Activated CD8-positive, alpha-beta memory T cell treated with anti-CD3 and anti-CD28 coated beads, Interleukin-2, amount 10 ng/mL, durations not matched to agents 7 days and 5 days (primary cell): ENCODE data around the gene GPR62. TPM values are rescaled to one million over a fixed set of nuclear protein-coding genes. Genes with fewer than 3 reads are reported as not detected.

ENCODE experiments used
- ATAC-seq: fragments of 150-1000 bp; cut with Tn5 transposase; one replicate; pipeline ENCODE4 v1.10.0; 2021; ENCODE audit warnings: moderate library complexity
- CTCF ChIA-PET: fragments of 350-600 bp; sonication (Branson Sonifier 250); formaldehyde crosslinking; loops from one replicate; lab custom pipeline; 2021; ENCODE audit warnings: antibody characterized with exemption; lab: Charles Lee
- DNase-seq: peaks from one replicate; pipeline ENCODE4 v3.0.0-alpha.2; 2020
- H3K27ac Mint-ChIP-seq: one replicate; pipeline ENCODE4 v1.8.0; 2021; ENCODE audit warnings: mild to moderate bottlenecking, mixed read lengths
- H3K27me3 Mint-ChIP-seq: one replicate; pipeline ENCODE4 v1.8.0; 2021; ENCODE audit warnings: mixed read lengths
- H3K36me3 Mint-ChIP-seq: one replicate; pipeline ENCODE4 v1.8.0; 2021; ENCODE audit warnings: mild to moderate bottlenecking, mixed read lengths
- H3K4me1 Mint-ChIP-seq: one replicate; pipeline ENCODE4 v1.8.0; 2021; ENCODE audit warnings: mixed read lengths
- H3K4me3 Mint-ChIP-seq: one replicate; pipeline ENCODE4 v1.8.0; 2021; ENCODE audit warnings: mild to moderate bottlenecking, moderate library complexity, mixed read lengths
- H3K9me3 Mint-ChIP-seq: one replicate; pipeline ENCODE4 v1.8.0; 2022; ENCODE audit warnings: low read depth, mixed read lengths
- total RNA-seq, 2 experiments: library from RNA; stranded (reverse); gene quantifications; one replicate each; pipeline ENCODE4 v1.2.3, GENCODE V29; 2021

GPR62 gene
- total RNA-seq, 2 experiments from 2014 or later, result not detected

DNA sequence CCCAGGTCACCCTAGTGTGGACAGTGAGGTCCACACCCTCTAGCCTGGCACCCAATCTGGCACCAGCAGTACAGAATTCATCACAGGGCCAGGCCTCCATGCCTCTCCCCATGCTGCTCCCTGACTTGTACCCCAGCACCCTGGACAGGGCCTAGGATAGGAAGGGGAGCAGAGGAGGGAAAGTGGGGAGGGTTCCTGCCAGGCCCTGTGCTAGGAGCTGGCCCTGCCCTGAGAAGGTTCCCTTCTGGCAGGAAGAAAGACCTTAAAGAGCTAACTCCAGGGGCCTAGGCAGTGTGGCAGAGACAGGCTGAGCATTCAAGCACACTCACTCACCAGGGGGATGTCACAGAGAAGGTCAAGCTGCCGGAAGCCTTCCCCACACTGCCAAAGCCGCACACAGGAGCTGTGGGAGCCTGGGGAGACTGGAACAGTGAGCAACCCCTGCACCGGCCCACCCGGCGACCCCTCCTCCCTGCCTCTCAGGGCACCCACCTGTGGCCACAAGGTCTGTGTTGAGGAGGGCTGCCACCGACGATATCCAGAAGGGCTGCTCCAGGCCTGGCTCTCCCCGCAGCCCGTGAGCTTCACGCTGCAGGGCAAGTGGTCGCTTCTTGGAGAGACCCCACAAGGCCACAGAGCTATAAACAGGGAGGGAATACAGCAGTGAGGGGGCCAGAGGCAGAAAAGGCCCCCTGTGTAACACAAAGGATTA lies 20.9 kb upstream of the GPR62 start:
- DNase-seq (no peak), ATAC-seq (no peak)
- peaks cover 15% of the 10 kb centered on the region for H3K4me1 Mint-ChIP-seq
- no peak overlapping the region for H3K27ac Mint-ChIP-seq
- no peaks in the 10 kb centered on the region for H3K27me3 Mint-ChIP-seq
- CTCF ChIA-PET, result no interaction called here
- no peaks in the 10 kb centered on the region for H3K9me3 Mint-ChIP-seq
- H3K4me3 Mint-ChIP-seq, result no peak overlapping the region
- peaks cover 25% of the 10 kb centered on the region for H3K36me3 Mint-ChIP-seq

DNA sequence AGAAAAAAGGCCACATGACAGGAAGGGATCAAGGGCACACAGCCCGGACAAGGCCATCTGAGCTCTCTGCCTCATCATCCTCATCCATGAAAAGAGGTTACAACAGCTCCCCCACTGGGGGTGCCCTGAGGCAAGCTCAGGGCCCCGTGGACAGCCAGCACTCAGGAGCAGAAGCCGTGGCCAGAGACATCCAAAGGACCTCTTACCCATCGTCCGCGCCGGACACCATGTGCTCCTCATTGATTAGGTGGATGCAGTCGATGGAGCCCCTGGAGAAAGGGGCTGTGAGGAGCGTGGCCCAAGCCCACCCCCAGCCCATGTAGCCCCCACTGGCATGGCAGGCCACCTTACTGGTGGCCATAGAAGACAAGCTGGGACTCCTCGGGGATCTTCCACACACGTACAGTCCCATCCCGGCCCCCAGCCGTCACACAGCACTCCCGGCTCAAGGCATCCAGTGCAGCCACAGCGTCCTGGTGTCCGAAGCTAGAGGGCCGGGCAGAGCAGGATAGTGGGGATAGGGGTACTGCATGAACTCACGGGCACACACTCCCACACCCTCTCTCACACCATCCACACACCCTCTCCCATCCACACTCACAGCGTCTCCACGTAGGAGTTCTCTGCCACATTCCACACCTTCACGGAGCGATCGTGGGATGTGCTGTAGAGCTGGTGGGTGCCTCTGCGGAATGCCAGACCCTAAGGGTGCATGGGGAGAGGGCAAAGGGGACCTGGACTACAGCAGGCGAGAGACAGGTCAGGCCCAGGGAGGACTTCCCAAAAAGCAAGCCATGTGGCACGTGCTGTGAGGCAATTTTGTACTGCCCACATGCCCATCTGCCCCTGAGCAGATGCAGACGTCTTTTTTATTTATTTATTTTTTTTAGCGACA lies 19.9 kb upstream of the GPR62 start:
- Mint-ChIP-seq H3K36me3 (peaks cover 24% of the 10 kb centered on the region), H3K27ac (no peak overlapping the region), H3K27me3 (no peaks in the 10 kb centered on the region), H3K4me1 (peaks cover 22% of the 10 kb centered on the region), H3K4me3 (no peak overlapping the region), H3K9me3 (no peaks in the 10 kb centered on the region)
- DNase-seq (no peak), ATAC-seq (no peak)
- CTCF ChIA-PET, result no interaction called here

DNA sequence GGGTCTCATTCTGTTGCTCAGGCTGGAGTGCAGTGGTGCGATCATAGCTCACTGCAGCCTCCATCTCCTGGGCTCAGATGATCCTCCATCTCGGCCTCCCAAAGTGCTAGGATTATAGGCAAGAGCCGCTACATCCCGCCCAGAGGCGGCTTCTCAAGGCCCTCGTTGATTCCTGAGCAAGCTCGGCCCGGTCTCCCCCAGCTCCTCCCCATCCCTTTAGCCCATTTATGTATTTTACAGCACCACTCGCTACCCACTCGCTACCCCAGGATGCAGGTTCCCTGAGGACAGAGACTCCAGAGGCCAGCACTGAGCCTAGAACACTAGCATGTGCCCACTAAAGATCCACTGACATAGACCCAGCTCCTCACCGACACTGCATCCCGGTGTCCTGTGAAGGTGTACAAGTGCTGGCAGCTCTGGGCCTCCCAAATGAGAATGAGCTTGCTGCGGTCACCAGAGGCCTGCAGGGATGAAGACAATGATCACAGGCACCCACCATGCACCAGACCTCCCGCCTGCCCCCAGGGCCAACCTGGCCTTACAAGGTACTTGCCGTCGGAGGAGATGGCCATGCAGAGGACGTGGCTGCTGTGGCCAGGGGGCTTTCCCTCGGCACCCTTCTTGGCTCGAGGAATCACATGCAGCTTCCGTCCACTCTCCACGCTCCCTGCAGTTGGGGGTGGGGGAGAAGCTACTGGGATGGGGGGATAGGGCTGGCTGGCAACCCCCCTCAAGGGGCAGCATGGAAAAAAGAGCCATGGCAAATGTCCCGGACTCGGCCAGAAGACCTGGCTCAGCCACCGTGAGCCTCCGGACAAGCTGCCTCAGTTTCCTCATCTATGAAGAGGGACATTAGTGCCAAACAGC lies 19.1 kb upstream of the GPR62 start:
- CTCF ChIA-PET, result no interaction called here
- ATAC-seq (no peak), DNase-seq (no peak)
- Mint-ChIP-seq H3K27me3 (no peaks in the 10 kb centered on the region), H3K27ac (no peak overlapping the region), H3K9me3 (no peaks in the 10 kb centered on the region), H3K4me3 (no peak overlapping the region), H3K36me3 (peaks cover 25% of the 10 kb centered on the region), H3K4me1 (peaks cover 31% of the 10 kb centered on the region)

DNA sequence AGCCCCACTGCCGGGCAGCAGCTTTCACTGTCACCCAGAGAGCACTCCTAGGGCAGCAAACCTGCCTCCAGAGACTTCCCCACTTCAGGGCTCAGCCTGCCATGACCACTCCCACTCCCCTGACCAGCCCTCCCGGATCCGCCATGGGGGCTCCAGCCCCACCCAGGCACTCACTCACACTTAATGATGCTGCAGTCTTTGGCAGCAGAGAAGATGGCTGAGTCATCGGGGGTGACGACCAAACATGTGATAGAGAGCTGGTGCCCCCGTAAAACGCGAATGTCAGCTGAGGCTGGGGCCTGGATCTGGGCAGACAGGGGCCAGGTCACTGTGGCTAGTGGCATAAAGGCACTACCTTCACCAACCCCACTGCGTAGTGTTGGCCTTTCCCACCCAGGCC lies 18.2 kb upstream of the GPR62 start:
- no peak overlapping the region for H3K27ac Mint-ChIP-seq
- no peak overlapping the region for H3K4me3 Mint-ChIP-seq
- peaks cover 23% of the 10 kb centered on the region for H3K36me3 Mint-ChIP-seq
- H3K4me1 Mint-ChIP-seq, result peaks cover 33% of the 10 kb centered on the region
- CTCF ChIA-PET, result interaction anchor here (0.7 kb wide), 1 partner anchor 251 kb away, joined by 3 read pairs; no protein-coding TSS in a partner anchor
- ATAC-seq (no peak), DNase-seq (no peak)
- no peaks in the 10 kb centered on the region for H3K27me3 Mint-ChIP-seq
- no peaks in the 10 kb centered on the region for H3K9me3 Mint-ChIP-seq

DNA sequence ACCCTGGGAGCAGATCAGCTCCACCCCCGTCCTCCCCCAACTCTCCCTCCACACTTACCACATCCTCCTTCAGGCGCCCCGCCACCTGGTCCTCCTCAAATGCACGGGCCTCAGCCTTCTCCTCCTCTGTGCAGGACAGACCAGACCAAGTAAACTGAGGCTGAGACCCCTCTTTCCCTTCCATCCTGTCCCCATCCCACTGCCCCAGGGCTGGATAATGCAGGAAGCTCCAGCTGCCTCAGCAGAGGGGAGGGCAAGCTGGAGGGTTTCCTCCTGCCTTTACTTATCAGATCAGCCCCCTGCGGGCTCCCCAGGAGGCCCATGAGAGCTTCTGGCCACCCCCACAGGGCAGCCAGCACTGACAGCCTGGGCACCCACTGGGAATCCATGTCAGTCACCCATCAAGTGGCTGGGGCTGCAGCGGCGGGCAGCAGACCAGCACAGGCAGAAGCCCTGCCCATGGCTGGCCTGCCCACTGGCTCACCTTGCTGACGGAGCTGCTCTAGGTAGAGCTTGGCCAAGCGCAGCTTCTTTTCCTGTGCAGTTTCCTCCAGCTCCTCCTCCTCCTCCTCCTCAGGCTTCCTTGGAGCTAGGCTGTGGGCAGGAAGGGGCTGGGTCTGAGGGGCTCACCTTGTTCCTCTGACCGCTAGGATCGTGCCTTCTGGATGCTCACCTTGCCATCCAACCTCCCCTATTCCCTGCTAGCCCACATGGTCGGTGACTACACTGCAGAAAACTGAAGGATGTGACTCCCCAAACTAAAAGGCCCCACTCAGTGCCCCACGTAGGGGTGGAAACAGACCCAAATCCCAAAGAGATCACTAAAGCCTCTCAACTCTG lies 17.4 kb upstream of the GPR62 start:
- Mint-ChIP-seq H3K36me3 (peaks cover 23% of the 10 kb centered on the region), H3K4me1 (peaks cover 41% of the 10 kb centered on the region), H3K27me3 (no peaks in the 10 kb centered on the region), H3K27ac (peak overlapping the region; percentile 54), H3K9me3 (no peaks in the 10 kb centered on the region), H3K4me3 (no peak overlapping the region)
- no peak for ATAC-seq
- CTCF ChIA-PET, result interaction anchor here (1.4 kb wide), 1 partner anchor 36 kb away, joined by 4 read pairs; the partner anchor contains the start of gene ABHD14B
- DNase-seq, result no peak

DNA sequence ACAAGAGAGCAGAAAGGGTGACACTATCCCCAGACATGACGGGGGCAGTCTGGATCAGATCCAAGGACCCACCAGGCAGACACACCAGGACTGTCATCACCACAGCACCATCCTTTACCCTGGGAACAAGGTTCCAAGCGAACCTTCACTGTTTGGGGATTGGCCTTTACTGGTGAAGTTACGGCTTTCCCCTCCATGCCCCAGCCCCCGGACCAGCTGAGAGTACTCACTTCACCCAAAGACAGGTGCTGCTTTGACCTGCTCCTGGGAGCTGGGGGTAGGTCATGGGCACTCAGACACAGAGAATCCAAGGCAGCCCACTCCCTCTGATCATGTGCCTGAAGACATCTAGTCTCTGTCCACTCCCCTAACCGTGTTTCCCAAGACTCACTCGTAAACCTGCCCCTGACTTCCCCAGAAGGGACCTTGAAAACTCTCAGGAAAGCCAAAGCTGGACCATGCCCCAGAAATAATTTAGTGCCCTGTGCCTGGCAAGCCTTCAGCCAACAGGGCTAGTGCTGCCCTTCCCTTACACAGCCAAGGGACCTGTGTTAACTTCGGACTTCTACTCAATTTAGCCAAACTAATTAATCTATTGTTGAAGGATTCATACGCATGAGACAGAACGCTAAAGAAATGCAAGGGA lies 16.3 kb upstream of the GPR62 start:
- ATAC-seq (no peak), DNase-seq (no peak)
- CTCF ChIA-PET, result interaction anchor here (1.4 kb wide), 1 partner anchor 35 kb away, joined by 4 read pairs; the partner anchor contains the start of gene ABHD14B
- Mint-ChIP-seq H3K4me1 (peaks cover 46% of the 10 kb centered on the region), H3K4me3 (no peak overlapping the region), H3K27me3 (no peaks in the 10 kb centered on the region), H3K27ac (no peak overlapping the region), H3K36me3 (peaks cover 21% of the 10 kb centered on the region), H3K9me3 (no peaks in the 10 kb centered on the region)

DNA sequence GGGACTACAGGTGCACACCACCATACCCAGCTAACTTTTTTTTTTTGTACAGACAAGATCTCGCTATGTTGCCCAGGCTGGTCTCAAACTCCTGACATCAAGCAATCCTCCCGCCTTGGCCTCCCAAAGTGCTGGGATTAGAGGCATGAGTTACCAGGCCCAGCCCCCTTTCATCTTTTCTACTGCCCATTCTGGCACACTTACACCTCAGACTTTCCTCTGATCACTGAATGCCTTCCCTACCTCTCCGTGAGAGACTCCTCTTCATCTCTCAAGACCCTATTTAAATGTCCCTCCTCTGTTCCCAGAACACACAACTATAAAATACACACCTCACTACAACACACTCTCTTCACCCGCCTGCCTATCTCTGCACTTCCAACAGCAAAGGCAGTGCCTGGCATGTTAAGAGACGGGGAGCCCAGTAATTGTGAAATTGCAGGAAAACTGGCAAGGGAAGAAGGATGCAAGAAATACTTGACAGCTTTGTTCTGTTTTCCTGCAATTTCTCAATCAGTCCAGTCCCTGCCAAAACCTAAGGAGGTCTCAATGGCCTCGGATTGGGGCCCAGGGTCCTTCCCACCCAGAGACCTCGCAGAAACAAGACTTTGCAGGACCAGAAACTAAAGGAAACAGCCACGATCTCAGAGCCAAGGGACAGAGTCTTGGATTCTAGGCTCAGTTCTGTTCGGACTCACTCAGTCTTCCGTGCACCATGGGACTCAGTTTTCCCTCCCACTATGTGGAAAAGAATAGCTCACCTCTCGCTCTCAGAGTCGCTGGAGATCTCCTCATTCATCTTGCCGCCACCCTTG lies 14.3 kb upstream of the GPR62 start:
- no peaks in the 10 kb centered on the region for H3K9me3 Mint-ChIP-seq
- DNase-seq (peak; percentile 39), ATAC-seq (no peak)
- H3K27ac Mint-ChIP-seq, result peak overlapping the region; percentile 66
- H3K4me3 Mint-ChIP-seq, result peak overlapping the region; percentile 80
- H3K27me3 Mint-ChIP-seq, result no peaks in the 10 kb centered on the region
- CTCF ChIA-PET, result interaction anchor here (0.6 to 4.9 kb wide), 22 partner anchors 14 to 441 kb away, joined by 3 to 65 read pairs (median 4); partner anchors contain the start of genes ABHD14A, ABHD14B, ACY1 and DCAF1
- H3K4me1 Mint-ChIP-seq, result peaks cover 46% of the 10 kb centered on the region
- peaks cover 14% of the 10 kb centered on the region for H3K36me3 Mint-ChIP-seq

DNA sequence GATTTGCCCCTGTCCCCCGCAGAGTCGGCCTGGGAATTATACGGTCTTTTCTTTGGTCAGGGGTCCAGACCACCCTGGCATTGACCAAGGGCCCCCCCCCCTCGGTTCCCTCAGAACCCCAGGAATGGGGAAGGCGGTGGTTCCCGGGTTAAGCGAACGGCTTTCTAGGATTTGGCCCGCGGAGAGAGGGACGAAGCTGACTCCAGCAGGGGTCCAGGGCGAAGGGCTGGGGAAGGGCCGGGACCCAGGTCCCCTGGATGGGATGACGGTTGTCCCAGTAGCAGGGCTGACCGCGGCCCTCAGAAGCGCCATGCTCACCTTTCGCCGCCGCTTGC lies 13.8 kb upstream of the GPR62 start:
- Mint-ChIP-seq H3K27me3 (no peaks in the 10 kb centered on the region), H3K27ac (peak overlapping the region; percentile 66), H3K4me3 (peak overlapping the region; percentile 80), H3K36me3 (peaks cover 11% of the 10 kb centered on the region), H3K9me3 (no peaks in the 10 kb centered on the region), H3K4me1 (peaks cover 46% of the 10 kb centered on the region)
- CTCF ChIA-PET, result interaction anchor here (0.6 to 4.9 kb wide), 22 partner anchors 14 to 441 kb away, joined by 3 to 65 read pairs (median 4); partner anchors contain the start of genes ABHD14A, ABHD14B, ACY1 and DCAF1
- ATAC-seq, result no peak
- no peak for DNase-seq

DNA sequence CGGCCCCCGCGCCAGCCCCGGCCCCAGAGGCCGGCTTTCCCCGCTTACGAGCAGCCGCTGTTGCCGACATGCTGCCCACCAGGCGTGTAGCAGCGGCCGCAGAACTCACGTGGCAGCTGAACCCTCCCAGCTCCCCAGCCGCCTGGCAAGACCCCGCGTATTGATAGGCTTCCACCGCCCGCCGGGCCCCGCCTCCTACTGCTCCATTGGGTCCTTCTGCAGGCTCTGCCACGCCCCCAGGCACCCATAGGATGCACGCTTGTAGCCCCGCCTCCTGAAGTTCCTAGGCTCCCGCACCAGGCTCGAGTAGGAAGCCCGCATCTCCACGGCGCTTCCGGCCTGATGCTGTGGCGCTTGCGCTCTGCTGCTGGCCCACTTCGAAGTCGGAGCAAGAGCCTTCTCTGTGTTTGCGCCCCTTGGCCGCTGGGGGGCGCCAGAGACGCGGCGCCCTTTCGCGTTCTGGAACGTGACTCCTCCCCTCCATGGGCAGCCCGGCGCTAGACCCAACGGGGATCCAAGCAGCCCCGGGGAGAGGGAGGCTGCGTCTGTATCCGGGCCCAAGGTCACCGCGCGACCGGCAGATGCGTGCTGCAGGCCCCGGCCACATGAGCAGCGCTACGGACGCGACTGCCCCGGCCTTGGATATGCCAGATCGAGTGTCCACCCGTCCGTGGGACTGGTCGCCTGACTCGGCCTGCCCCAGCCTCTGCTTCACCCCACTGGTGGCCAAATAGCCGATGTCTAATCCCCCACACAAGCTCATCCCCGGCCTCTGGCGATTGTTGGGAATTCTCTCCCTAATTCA lies 13.2 kb upstream of the GPR62 start, which contains the start of the genes PARP3 and RRP9:
Gene PARP3 (plus strand): TSS at position 566 of the 805 bp plus-strand sequence. CDS start 993 bp downstream, outside the sequence.
Gene RRP9 (minus strand): TSS at position 107 of the 805 bp plus-strand sequence. CDS start 37 bp downstream, at position 70.
- DNase-seq (peak; percentile 100), ATAC-seq (peak; percentile 94)
- no peaks in the 10 kb centered on the region for H3K27me3 Mint-ChIP-seq
- peak within 1 kb of the TSS; percentile 88 for H3K27ac Mint-ChIP-seq
- peak within 1 kb of the TSS; percentile 80 for H3K4me3 Mint-ChIP-seq
- H3K9me3 Mint-ChIP-seq, result no peaks in the 10 kb centered on the region
- H3K36me3 Mint-ChIP-seq, result peaks cover 11% of the 10 kb centered on the region
- CTCF ChIA-PET, result interaction anchor here (0.6 to 4.9 kb wide), 33 partner anchors 11 to 442 kb away, joined by 3 to 65 read pairs (median 3); partner anchors contain the start of genes ABHD14A, ABHD14B, ACY1 and DCAF1
- H3K4me1 Mint-ChIP-seq, result peaks cover 46% of the 10 kb centered on the region
